Measurements from ENCODE around the gene CRISP2. TPM values are rescaled to one million over a fixed set of nuclear protein-coding genes. Genes with fewer than 3 reads are reported as not detected.
"Not testable (repeated sequence)": the region's sequence is repeated elsewhere in the genome, so short reads cannot be mapped to it uniquely, and the experiment has no call there.

Gene CRISP2
- total RNA-seq, 1 donor from 2014 or later, result not detected

- no peak overlapping the region for H3K27ac ChIP-seq
- Mint-ChIP-seq H3K9me3 (no peaks in the 10 kb centered on the region), H3K27me3 (ENCODE audit: insufficient read depth, low read depth) (no peaks in the 10 kb centered on the region), H3K27ac (no peak overlapping the region), H3K36me3 (no peaks in the 10 kb centered on the region), H3K4me3 (no peak overlapping the region), H3K4me1 (no peaks in the 10 kb centered on the region)
- H3K4me2 ChIP-seq, result no peak overlapping the region
- no peak overlapping the region for H3K4me3 ChIP-seq
- H3K9me3 ChIP-seq (ENCODE audit: low read depth), result no peaks in the 10 kb centered on the region
- H3K36me3 ChIP-seq, result no peaks in the 10 kb centered on the region
- no peaks in the 10 kb centered on the region for H3K79me2 ChIP-seq (ENCODE audit: low read depth)
- H3F3A ChIP-seq (ENCODE audit: low read depth), result no peaks in the 10 kb centered on the region
- no peak for DNase-seq (ENCODE audit: low spot score)
- H2AFZ ChIP-seq (replicated peaks), result no peak overlapping the region
- H4K20me1 ChIP-seq (ENCODE audit: low read depth), result no peaks in the 10 kb centered on the region
- no peak for TF ChIP-seq CTCF (IDR thresholded peaks at IDR 0.05)
- TF ChIP-seq EZH2phosphoT487 (IDR thresholded peaks at IDR 0.05), result no peak
- no peak for TF ChIP-seq EZH2 (IDR thresholded peaks at IDR 0.05)
- H3K9ac ChIP-seq, result no peak overlapping the region
- H3K4me1 ChIP-seq, result no peaks in the 10 kb centered on the region
- no peaks in the 10 kb centered on the region for H3K27me3 ChIP-seq
Measured at GRCh38 chr6:49664817-49665216, 48.5 kb downstream of the CRISP2 start.

- not testable (repeated sequence) for DNase-seq (ENCODE audit: low spot score); H3K4me3 Mint-ChIP-seq; H3K79me2 ChIP-seq (ENCODE audit: low read depth); H3K9me3 ChIP-seq (ENCODE audit: low read depth); H3K4me1 Mint-ChIP-seq; H3K9ac ChIP-seq; H3K4me2 ChIP-seq; H3K4me3 ChIP-seq; H4K20me1 ChIP-seq (ENCODE audit: low read depth); H3K36me3 Mint-ChIP-seq; H3K9me3 Mint-ChIP-seq; H3F3A ChIP-seq (ENCODE audit: low read depth); H3K36me3 ChIP-seq; H3K27ac ChIP-seq; H2AFZ ChIP-seq (replicated peaks); H3K27me3 Mint-ChIP-seq (ENCODE audit: insufficient read depth, low read depth); H3K27ac Mint-ChIP-seq; H3K27me3 ChIP-seq; H3K4me1 ChIP-seq
Measured at GRCh38 chr6:49664054-49664453, 49.3 kb downstream of the CRISP2 start.

GRCh38 chr6:49662892-49663261 lies 50.5 kb downstream of the CRISP2 start:
- H3K36me3 ChIP-seq, result no peaks in the 10 kb centered on the region
- Mint-ChIP-seq H3K4me3 (no peak overlapping the region), H3K9me3 (no peaks in the 10 kb centered on the region), H3K27ac (no peak overlapping the region), H3K36me3 (no peaks in the 10 kb centered on the region), H3K27me3 (ENCODE audit: insufficient read depth, low read depth) (no peaks in the 10 kb centered on the region), H3K4me1 (no peaks in the 10 kb centered on the region)
- H4K20me1 ChIP-seq (ENCODE audit: low read depth), result no peaks in the 10 kb centered on the region
- TF ChIP-seq EZH2phosphoT487 (IDR thresholded peaks at IDR 0.05) (no peak), EZH2 (IDR thresholded peaks at IDR 0.05) (no peak), CTCF (IDR thresholded peaks at IDR 0.05) (no peak)
- no peak overlapping the region for H3K4me3 ChIP-seq
- no peaks in the 10 kb centered on the region for H3K4me1 ChIP-seq
- no peaks in the 10 kb centered on the region for H3F3A ChIP-seq (ENCODE audit: low read depth)
- no peaks in the 10 kb centered on the region for H3K9me3 ChIP-seq (ENCODE audit: low read depth)
- no peak overlapping the region for H3K4me2 ChIP-seq
- no peaks in the 10 kb centered on the region for H3K79me2 ChIP-seq (ENCODE audit: low read depth)
- no peak overlapping the region for H3K27ac ChIP-seq
- no peak overlapping the region for H3K9ac ChIP-seq
- no peaks in the 10 kb centered on the region for H3K27me3 ChIP-seq
- H2AFZ ChIP-seq (replicated peaks), result peak overlapping the region; percentile 9
- DNase-seq (ENCODE audit: low spot score), result no peak

GRCh38 chr6:49662231-49662891 lies 51.0 kb downstream of the CRISP2 start:
- Histone ChIP-seq H3K27me3 (no peaks in the 10 kb centered on the region), H3K9me3 (ENCODE audit: low read depth) (no peaks in the 10 kb centered on the region), H3K27ac (no peak overlapping the region), H3K4me2 (no peak overlapping the region), H3K36me3 (no peaks in the 10 kb centered on the region), H4K20me1 (ENCODE audit: low read depth) (no peaks in the 10 kb centered on the region), H3K79me2 (ENCODE audit: low read depth) (no peaks in the 10 kb centered on the region), H3K4me3 (no peak overlapping the region), H3K9ac (no peak overlapping the region), H3K4me1 (no peaks in the 10 kb centered on the region), H3F3A (ENCODE audit: low read depth) (no peaks in the 10 kb centered on the region), H2AFZ (replicated peaks) (no peak overlapping the region)
- no peak for TF ChIP-seq EZH2 (IDR thresholded peaks at IDR 0.05)
- Mint-ChIP-seq H3K4me3 (no peak overlapping the region), H3K9me3 (no peaks in the 10 kb centered on the region), H3K27ac (no peak overlapping the region), H3K4me1 (no peaks in the 10 kb centered on the region), H3K27me3 (ENCODE audit: insufficient read depth, low read depth) (no peaks in the 10 kb centered on the region), H3K36me3 (no peaks in the 10 kb centered on the region)
- no peak for DNase-seq (ENCODE audit: low spot score)

All from neural progenitor cell (in vitro differentiated cells).